ENCODE results near the gene SUSD4. TPM values are rescaled to one million over a fixed set of nuclear protein-coding genes. Genes with fewer than 3 reads are reported as not detected.

SUSD4 gene
- total RNA-seq, 1 donor from 2014 or later: not detected

- Histone ChIP-seq H3K4me3 (no peak overlapping the region), H3K27me3 (no peaks in the 10 kb centered on the region), H3K9me3 (no peaks in the 10 kb centered on the region), H3K36me3 (no peaks in the 10 kb centered on the region), H3K4me1 (no peaks in the 10 kb centered on the region), H3K27ac (no peak overlapping the region)
- TF ChIP-seq CTCF (IDR thresholded peaks at IDR 0.05): no peak
- intact Hi-C loops (cut with DNase I): no loop called here
- DNase-seq (ENCODE audit: low spot score in 2 of 2): no peak
These were observed 164.8 kb downstream of the SUSD4 start for GRCh38 chr1:223199094-223199647.

GRCh38 chr1:223198628-223198965, 165.4 kb downstream of the SUSD4 start:
- no peak for DNase-seq (ENCODE audit: low spot score in 2 of 2)
- Histone ChIP-seq H3K4me3 (no peak overlapping the region), H3K36me3 (no peaks in the 10 kb centered on the region), H3K9me3 (no peaks in the 10 kb centered on the region), H3K27me3 (no peaks in the 10 kb centered on the region), H3K4me1 (no peaks in the 10 kb centered on the region), H3K27ac (no peak overlapping the region)
- TF ChIP-seq CTCF (IDR thresholded peaks at IDR 0.05): no peak
- intact Hi-C loops (cut with DNase I): no loop called here

GRCh38 chr1:223197923-223198627, 165.9 kb downstream of the SUSD4 start:
- no peaks in the 10 kb centered on the region for H3K4me1 ChIP-seq
- no peaks in the 10 kb centered on the region for H3K27me3 ChIP-seq
- TF ChIP-seq CTCF (IDR thresholded peaks at IDR 0.05): no peak

GRCh38 chr1:223189903-223190724, 173.9 kb downstream of the SUSD4 start:
- no peak for TF ChIP-seq CTCF (IDR thresholded peaks at IDR 0.05)
- intact Hi-C loops (cut with DNase I): no loop called here
- Histone ChIP-seq H3K4me1 (no peaks in the 10 kb centered on the region), H3K36me3 (no peaks in the 10 kb centered on the region), H3K4me3 (no peak overlapping the region), H3K27me3 (no peaks in the 10 kb centered on the region), H3K9me3 (no peaks in the 10 kb centered on the region), H3K27ac (no peak overlapping the region)
- DNase-seq (ENCODE audit: low spot score in 2 of 2): no peak

More at GRCh38 chr1:223197923-223198627, 165.9 kb downstream of the SUSD4 start:
- intact Hi-C loops (cut with DNase I): no loop called here
- Histone ChIP-seq H3K36me3 (no peaks in the 10 kb centered on the region), H3K9me3 (no peaks in the 10 kb centered on the region), H3K27ac (no peak overlapping the region), H3K4me3 (no peak overlapping the region)
- DNase-seq (ENCODE audit: low spot score in 2 of 2): no peak

GRCh38 chr1:223189525-223189902, 174.5 kb downstream of the SUSD4 start:
- Histone ChIP-seq H3K4me1 (no peaks in the 10 kb centered on the region), H3K4me3 (no peak overlapping the region), H3K9me3 (no peaks in the 10 kb centered on the region), H3K27me3 (no peaks in the 10 kb centered on the region), H3K36me3 (no peaks in the 10 kb centered on the region), H3K27ac (no peak overlapping the region)
- intact Hi-C loops (cut with DNase I): no loop called here
- no peak for TF ChIP-seq CTCF (IDR thresholded peaks at IDR 0.05)
- no peak for DNase-seq (ENCODE audit: low spot score in 2 of 2)

Data from ascending aorta (tissue), 2 donors.